GM12891 (cell line): Measurements from ENCODE around the gene CTNNA2.

Experiments used
- DNase-seq: peaks from one replicate; pipeline ENCODE4 v3.0.0; 2011; ENCODE audit warnings: low spot score; ENCODE audit not compliant: insufficient read length
- FAIRE-seq: peaks from 2 replicates; lab custom pipeline; 2011; peaks lifted over from hg19 to GRCh38; lab: Jason Lieb, UNC
- PAX5 ChIP-seq: IDR thresholded peaks from 2 replicates; pipeline ENCODE4 v1.6.1; 2011; ENCODE audit warnings: low read length, moderate library complexity, mild to moderate bottlenecking; ENCODE audit not compliant: insufficient read depth, severe bottlenecking
- POLR2A ChIP-seq: IDR thresholded peaks from 2 replicates; pipeline ENCODE4 v1.6.1; 2011; ENCODE audit warnings: low read depth, low read length, control low read depth
- POLR2AphosphoS5 ChIP-seq: IDR thresholded peaks from 2 replicates; pipeline ENCODE4 v1.6.1; 2011; ENCODE audit warnings: low read depth, low read length, control low read depth
- POU2F2 ChIP-seq: IDR thresholded peaks from 2 replicates; pipeline ENCODE4 v1.6.1; 2011; ENCODE audit warnings: low read depth, mild to moderate bottlenecking, control low read depth, low read length, moderate library complexity
- SPI1 ChIP-seq: IDR thresholded peaks from 2 replicates; pipeline ENCODE4 v1.6.1; 2011; ENCODE audit warnings: low read depth, low read length, control low read depth
- TAF1 ChIP-seq: IDR thresholded peaks from 2 replicates; pipeline ENCODE4 v1.6.1; 2011; ENCODE audit warnings: low read depth, low read length, control low read depth

CTNNA2 gene

DNA sequence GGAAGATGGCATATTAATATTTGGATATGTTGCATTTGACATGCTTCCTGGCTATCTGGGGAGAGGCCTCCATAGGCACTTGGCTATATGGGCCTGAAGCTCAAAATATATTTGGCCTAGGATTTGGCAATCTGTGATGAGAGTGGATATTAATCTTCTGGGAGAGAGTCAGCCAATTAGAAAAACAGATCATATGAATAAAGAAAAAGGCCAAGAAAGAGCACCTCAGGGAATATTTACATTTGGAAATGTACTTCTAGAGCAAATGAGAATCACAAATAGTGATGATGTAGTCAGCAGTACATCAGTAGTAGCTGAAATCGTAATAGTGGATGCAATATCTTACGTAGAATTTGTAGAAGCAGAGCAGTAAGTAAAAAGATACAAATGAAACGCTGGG lies 277.0 kb downstream of the CTNNA2 start:
- no peak for TF ChIP-seq POU2F2
- TF ChIP-seq SPI1 = no peak
- TF ChIP-seq POLR2AphosphoS5 = no peak
- TF ChIP-seq PAX5 = no peak
- FAIRE-seq = no peak
- no peak for DNase-seq

DNA sequence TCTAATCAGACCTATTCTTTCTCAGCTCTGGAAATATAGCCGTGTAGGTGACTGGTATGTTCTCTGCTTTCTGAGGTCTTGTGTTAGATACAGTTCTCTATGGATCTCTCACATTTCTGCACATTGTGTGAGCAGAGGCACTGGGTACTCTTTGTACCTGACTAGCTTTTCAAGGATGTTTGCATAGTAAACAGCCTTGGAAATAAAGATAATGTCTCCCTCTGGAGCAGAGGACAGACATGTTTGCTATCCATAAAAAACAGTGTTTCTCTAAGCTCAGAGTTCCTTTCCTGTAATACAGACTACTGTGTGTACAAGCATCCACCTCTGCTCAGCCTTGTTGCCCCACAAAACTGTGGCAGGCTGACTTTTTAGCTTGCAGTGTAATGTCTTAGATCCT lies 279.2 kb downstream of the CTNNA2 start:
- no peak for FAIRE-seq
- no peak for DNase-seq

DNA sequence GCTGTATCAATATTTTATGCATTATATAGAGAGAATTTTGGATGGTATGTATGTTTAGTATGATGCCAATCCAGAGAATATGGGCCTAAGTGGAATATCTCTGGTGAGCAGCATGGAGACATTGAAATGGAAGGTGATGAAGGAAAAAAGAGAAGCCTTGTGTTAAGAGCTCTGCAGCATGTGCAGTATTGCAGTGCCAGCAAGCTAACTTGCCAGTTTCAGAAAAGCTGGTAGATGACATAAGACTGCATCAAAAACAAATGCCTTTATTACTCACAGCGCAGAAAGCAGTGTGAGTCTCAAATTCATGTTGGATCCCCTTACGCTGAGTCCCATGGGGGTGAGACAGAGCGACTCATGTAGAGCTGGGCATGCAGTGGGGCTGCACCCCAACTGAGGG lies 280.2 kb downstream of the CTNNA2 start:
- FAIRE-seq (no peak), DNase-seq (no peak)
- TF ChIP-seq POLR2A (no peak), SPI1 (no peak), TAF1 (no peak), POLR2AphosphoS5 (no peak), POU2F2 (no peak), PAX5 (no peak)

More for the DNA sequence above, 279.2 kb downstream of the CTNNA2 start:
- TF ChIP-seq PAX5 (no peak), SPI1 (no peak), TAF1 (no peak), POLR2A (no peak), POU2F2 (no peak), POLR2AphosphoS5 (no peak)

DNA sequence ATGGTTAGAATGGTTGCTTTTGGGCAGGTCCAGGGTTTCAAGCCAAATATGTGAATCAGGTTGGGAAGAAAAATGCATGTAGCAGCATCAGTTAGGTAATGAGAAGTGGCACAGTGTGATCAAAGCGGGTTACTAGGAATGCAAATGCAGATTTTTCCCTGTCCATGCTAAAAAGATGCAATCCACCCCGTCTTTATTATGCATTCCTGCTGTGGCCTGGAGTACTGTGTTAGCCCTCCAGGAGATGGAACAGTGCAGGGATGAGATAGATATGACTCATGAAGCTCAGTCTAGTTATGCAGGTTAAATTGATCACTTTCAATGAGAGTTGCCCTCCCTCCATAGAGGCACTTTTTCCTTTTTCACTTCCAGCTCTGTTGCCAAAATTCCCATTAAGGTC lies 283.8 kb downstream of the CTNNA2 start:
- DNase-seq (no peak), FAIRE-seq (no peak)
- TF ChIP-seq POLR2A (no peak), SPI1 (no peak), POLR2AphosphoS5 (no peak), POU2F2 (no peak), PAX5 (no peak), TAF1 (no peak)

DNA sequence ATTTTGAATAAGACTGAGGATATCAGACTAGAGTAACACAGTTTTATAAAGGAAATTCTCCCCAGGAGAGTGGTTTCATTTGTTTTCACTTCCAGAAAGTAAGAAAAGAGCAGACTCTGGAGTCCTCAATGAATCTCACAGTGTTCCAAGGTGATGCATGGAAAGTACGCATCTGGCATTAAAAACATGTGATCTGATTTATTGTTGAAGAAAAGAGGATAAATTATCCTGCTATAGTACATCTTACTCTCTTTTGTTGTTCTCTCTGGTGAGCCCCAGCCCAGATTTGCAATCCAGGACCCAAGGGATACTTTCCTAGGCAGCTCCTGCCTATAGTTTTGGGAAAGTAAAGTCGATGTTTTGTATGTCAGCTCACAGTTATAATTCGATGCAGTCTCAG lies 285.9 kb downstream of the CTNNA2 start:
- TF ChIP-seq POLR2AphosphoS5 (no peak), PAX5 (no peak), SPI1 (no peak), TAF1 (no peak), POU2F2 (no peak), POLR2A (no peak)
- DNase-seq (no peak), FAIRE-seq (no peak)

DNA sequence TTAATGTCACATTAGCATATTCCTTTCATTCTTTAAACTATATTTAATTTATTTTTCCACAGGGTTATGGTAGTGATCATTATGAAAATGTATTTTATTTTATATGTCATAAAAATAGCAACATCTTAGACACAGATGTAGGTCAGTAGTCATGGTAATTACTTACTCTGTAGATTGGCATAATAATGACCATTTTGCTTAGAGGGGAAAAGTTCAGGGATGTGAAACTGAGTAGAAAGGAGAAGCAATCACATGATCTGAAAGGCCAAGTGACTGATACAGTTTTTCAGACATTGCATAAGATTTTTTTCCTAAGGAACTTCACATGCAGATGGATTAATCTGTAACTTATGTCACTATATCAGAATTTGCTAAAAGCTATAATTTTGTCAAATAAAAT lies 286.9 kb downstream of the CTNNA2 start:
- no peak for DNase-seq
- TF ChIP-seq POU2F2 (no peak), TAF1 (no peak), PAX5 (no peak), POLR2A (no peak), SPI1 (no peak)
- FAIRE-seq = no peak

DNA sequence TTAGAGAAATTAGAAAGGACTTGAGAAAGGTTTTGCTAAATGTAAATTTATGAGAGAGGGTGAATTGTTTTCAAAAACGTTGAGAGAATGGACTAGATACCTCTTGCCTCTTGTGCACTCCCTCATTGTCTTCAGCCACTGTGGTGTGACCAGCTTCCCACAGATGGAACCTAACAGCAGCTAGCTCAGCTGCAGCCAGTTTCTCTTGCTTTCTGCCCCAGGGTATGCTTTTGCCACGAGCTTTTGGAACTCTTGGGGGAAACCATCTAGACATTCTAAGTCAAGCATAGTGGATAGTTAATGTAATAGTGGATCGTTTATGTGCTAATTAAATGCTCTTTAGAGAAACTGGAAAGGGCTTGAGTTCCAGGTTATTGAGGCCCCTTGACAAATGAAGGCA lies 288.2 kb downstream of the CTNNA2 start:
- FAIRE-seq = no peak
- no peak for TF ChIP-seq TAF1
- no peak for TF ChIP-seq POU2F2
- no peak for TF ChIP-seq POLR2AphosphoS5
- no peak for TF ChIP-seq PAX5
- TF ChIP-seq POLR2A = no peak
- TF ChIP-seq SPI1 = no peak

DNA sequence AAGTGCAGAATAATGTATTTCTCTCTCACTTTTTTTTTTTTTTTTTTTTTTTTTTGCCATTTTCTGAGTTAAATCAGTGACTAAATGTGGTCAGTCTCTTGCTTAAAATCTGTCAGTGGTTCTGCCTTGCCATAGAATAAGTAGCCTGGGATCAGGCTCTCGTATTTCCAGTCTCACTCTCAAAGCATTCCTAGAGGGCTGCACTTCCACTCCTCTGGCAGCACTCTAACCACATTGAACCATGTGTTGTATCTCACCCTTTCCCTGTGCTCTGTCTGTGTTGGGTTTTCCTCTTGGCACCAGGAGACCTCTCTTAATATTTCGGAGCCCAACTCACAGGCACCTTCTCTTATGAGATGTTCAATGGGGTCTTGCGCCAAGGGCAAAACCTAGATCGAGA lies 304.4 kb downstream of the CTNNA2 start:
- FAIRE-seq (no peak), DNase-seq (no peak)
- TF ChIP-seq SPI1 (no peak), POLR2AphosphoS5 (no peak)

More for the DNA sequence above, 288.2 kb downstream of the CTNNA2 start:
- DNase-seq = no peak

DNA sequence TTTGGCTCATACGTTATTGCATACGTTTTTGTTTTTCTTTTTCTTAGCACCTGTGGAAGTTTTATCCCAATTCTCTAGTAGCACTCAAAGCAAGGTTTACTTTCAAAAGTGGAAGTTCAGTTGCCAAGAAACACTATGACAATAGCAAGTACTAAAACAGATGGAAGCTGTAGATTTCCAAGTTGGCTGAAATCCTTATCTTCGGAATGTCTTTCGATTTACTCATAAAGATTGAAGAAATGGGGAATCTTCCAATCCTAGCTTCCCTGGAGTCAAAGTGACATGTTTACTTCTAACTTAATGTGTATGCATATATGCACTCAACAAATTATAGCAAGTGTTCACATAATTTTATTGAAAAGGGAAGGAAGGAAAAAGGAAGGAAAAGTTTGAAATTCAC lies 307.4 kb downstream of the CTNNA2 start:
- FAIRE-seq = no peak
- TF ChIP-seq POLR2AphosphoS5 (no peak), POU2F2 (no peak), POLR2A (no peak), PAX5 (no peak), TAF1 (no peak), SPI1 (no peak)

DNA sequence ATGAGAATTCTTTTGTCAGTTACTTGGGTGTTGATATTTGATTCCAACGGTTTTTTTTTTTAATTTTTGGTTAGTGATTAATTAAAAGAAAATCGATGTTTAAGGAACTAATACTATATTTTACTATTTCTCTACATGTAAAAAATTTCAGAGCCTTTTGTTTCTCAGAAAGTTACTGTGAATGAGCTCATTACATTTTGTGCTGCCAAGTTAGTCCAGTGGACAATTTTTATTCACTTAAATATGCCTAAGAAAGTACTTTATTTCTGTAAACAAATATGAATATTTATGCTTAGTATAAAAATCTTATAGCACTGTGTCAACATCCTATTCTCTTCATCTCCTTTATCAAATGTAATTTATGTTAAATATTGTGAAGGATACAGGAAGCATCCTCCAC lies 309.3 kb downstream of the CTNNA2 start:
- TF ChIP-seq POLR2A = no peak
- no peak for TF ChIP-seq TAF1
- TF ChIP-seq PAX5 = no peak
- DNase-seq = no peak
- no peak for FAIRE-seq

More for the DNA sequence above, 307.4 kb downstream of the CTNNA2 start:
- no peak for DNase-seq

DNA sequence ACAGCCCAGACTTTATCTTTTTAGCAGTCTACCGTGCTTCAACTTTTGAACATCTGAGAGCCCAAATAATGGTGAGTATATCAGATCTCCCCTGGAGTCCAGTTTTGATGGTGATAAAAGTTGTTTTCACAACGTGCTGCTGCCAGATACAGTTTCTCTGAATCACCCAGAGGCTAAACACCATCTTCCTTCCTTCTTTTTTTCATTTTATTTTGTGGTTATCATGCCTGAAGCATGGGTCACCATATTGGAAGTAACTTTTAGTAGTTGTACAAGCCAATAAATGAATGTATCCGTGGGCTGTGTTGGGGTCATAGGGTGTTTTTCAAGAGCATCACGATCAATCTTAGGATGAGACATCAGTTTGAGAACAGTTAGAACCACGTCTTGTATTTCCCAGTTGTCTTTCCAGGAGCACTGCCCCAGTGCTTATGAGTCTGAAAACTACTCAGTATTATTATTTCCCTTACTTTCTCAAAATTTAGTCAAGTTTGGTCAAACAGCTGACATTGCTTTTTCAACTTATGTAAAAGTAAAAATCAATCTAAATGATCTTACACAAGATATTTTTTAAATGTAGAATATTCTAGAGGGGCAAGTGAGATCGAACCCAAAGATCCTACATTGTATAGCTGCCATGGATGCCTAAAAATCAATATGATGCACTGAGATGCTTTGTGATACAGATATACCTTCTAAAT lies 311.4 kb downstream of the CTNNA2 start:
- no peak for FAIRE-seq
- DNase-seq = no peak
- TF ChIP-seq POLR2AphosphoS5 (no peak), POU2F2 (no peak), TAF1 (no peak), PAX5 (no peak), POLR2A (no peak), SPI1 (no peak)
